ENCODE data around the gene CLSTN3. TPM values are rescaled to one million over a fixed set of nuclear protein-coding genes. Genes with fewer than 3 reads are reported as not detected.
"Not testable (repeated sequence)": the region's sequence is repeated elsewhere in the genome, so short reads cannot be mapped to it uniquely, and the experiment has no call there.

Gene CLSTN3
- total RNA-seq, 1 experiment from 2014 or later = 10.6 TPM

DNA sequence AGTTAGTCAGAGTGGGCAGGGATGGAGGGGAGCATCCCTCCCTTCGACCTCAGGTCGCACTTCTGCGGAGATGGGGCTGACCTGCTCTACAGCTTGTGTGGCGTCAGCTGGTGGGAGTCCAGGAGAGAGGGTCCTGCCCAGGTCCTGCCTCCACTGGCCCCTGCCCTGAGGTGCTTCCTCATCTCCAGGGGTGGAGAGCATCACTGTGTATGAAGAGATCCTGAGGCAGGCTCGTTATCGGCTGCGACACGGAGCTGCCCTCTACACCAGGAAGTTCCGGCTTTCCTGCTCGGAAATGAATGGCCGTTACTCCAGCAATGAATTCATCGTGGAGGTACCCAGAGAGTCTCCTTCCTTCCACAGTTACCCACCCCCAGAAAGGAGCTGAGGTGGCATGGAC lies 20.2 kb downstream of the CLSTN3 start:
- no peak for DNase-seq (ENCODE audit: low read depth)

GRCh38 chr12:7150841-7151240 lies 20.7 kb downstream of the CLSTN3 start:
- no peak for DNase-seq (ENCODE audit: low read depth)

GRCh38 chr12:7151532-7151931 lies 21.4 kb downstream of the CLSTN3 start:
- no peak for DNase-seq (ENCODE audit: low read depth)

DNA sequence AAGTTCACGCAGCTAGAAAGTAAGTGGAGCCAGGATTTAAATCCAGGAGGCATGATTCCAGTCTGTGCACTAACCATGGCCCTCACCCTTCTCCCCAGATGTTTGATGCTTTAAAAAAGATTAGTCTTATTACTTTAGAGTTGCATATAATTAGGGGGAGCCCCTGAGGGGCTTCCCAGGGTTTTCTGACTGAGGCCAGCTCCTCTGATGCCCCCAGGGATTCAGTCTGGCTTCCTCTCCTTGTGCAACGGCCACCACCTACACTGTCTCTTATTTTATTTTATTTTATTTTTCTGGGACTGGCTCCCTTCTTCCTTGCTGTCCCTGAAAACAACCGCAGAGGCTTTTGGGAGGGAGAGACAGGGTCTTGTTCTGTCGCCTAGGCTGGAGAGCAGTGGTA lies 22.6 kb downstream of the CLSTN3 start:
- no peak for DNase-seq (ENCODE audit: low read depth)

DNA sequence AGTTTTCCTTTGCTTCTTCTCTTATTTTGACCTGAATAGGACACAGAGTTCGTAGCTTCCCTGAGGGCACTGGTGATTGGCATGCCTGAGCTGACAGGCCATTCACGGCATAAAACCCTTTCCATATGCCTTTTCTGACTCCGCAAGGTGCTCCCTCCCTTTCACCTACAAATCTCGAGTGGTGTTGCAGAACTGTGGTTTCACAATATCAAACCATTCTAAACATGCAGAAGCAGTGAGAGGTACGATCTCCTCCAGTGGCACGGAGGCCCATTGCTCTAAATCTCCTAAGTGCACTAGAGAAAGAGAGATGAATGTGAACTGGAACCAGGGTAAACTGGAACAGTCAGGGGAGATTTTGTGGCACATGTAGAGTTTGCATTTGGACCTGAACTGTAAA lies 23.9 kb downstream of the CLSTN3 start:
- no peak for DNase-seq (ENCODE audit: low read depth)

GRCh38 chr12:7154901-7155470 lies 24.8 kb downstream of the CLSTN3 start:
- DNase-seq (ENCODE audit: low read depth) = no peak

GRCh38 chr12:7155471-7156034 lies 25.4 kb downstream of the CLSTN3 start:
- no peak for DNase-seq (ENCODE audit: low read depth)

- no peak for DNase-seq (ENCODE audit: low read depth)
These were observed 26.4 kb downstream of the CLSTN3 start for GRCh38 chr12:7156259-7157197.

- DNase-seq (ENCODE audit: low read depth) = no peak
These were observed 27.2 kb downstream of the CLSTN3 start for GRCh38 chr12:7157391-7157790.

DNA sequence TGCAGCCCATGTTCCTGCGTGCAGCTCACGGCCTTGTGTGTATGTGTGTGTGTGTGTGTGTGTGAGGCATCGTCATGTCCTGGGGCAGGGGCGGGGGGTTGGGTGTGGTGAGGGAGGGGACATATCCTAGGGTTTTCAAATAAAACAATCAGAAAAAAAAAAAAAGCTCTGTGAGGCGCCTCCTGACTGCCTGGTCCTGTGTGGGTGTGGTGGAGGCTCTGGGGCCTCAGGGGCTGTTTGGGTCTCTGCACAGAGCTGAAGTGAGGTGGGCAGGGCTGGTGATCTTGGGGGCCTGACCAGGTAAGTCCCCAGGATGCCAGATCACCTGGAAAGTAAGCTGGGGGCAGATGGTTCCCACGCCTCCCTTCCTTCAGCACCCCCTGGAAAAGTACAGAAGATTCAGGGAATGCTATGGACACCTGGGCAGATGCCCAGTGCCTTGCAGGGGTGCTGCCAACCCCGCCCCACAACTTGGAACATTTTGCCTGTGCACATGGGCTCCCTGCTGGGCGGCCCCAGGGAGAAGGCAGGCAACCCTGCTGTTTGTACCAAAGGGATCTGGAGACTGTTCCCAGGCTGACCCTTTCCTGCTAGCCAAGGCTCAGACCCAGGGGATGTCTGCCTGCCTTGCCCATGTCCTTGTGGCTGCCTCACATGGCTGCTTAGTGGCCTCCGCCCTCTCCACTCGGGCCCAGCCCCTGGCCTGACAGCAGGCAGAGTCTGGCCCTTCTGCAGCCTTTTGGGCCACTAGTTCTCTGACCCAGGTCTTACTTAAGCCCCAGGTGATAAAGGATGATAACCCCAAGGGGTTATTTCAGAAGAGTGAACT lies 28.8 kb downstream of the CLSTN3 start:
- no peak for DNase-seq (ENCODE audit: low read depth)

DNA sequence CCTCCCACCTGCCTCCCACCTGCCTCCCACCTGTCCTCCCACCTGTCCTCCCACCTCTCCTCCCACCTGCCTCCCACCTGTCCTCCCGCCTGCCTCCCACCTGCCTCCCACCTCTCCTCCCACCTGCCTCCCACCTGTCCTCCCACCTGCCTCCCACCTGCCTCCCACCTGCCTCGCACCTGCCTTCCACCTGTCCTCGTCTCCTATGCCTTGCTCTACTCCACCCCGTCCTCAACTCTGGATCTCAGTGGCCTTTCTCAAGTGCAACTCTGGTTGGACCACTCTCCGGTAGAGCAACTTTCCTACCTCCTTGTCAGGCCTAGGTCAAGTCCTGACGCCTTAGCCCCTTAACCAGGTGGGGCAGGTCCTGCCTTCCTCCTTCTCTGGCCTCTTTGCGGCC lies 30.0 kb downstream of the CLSTN3 start:
- no peak for DNase-seq (ENCODE audit: low read depth)

DNA sequence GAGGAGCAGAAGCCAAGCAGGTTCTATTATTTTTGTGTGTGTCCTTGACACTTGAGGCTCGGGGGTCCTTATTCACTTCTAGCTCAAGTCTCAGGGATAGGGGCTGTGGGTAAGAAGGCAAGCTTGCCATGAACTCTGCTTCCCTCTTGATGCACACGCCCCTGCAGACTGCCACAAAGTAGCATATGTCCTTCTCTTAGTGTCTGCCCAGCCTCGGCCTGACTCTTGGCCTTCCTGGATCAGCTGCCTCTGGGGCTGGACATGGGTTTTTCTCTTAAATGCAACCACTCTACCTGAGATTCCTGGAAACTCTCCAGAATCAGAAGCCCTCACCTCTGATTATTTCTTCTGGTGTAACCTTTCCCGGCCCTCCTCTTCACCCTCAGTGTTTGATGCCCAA lies 31.2 kb downstream of the CLSTN3 start:
- no peak for DNase-seq (ENCODE audit: low read depth)

DNA sequence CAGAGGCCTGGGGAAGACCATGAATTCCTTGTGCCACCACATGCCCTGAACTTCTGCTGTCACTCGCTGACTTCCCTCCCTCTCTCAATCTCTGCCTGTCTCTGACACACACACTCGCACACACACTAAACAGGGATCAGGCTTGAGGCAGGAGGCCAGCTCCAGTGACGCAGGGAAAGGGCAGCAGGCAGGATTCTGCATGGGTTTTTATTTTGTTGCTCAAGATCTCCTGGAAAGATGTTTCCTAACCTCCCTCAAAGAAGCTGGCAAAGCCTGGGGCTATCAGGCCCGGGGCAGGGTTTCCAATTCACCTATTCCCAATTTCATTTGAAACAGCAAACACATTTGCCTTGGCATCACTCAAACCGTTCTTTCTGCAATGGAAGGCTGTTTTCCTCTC lies 31.6 kb downstream of the CLSTN3 start:
- no peak for DNase-seq (ENCODE audit: low read depth)

GRCh38 chr12:7162691-7163114 lies 32.5 kb downstream of the CLSTN3 start:
- no peak for DNase-seq (ENCODE audit: low read depth)

DNA sequence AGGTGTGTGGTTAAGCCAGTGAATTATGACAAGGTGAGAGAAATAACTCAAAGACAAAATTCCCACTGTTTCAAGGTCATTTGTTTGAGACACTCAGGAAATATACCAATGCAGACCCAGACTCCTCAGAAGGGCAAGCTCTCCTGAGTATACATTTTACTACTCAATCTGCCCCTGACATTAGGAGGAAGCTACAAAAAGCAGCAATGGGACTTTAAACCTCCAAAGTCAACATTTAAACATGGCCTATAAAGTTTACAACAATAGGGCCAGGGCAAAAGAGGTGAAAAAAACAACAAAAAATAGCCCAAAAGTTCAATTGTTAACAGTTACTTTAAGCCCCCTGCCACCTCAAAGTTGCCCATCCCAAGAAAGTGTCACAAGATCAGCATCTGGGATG lies 39.8 kb downstream of the CLSTN3 start:
- no peak for DNase-seq (ENCODE audit: low read depth)

DNA sequence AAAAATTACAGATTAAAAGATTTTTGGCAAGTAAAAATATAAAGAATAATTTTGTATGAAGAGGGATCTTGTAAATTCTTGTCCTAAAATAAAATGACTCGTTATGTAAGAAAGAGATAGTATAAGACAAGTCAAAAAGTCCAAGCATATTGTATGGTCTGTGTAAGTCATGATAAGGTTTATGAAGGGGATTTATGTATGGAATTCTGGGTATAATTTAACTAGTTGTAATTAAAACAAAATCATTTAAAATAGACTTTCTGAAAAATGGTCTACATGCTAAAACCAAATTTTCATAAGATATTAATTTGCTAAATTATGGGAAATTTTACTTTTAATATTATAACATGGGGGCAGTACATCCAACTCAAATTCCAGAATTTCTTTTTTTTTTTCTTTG lies 41.7 kb downstream of the CLSTN3 start:
- no peak for DNase-seq (ENCODE audit: low read depth)

- no peak for DNase-seq (ENCODE audit: low read depth)
These were observed 45.3 kb downstream of the CLSTN3 start for GRCh38 chr12:7175493-7175892.

- DNase-seq (ENCODE audit: low read depth) = no peak
These were observed 46.4 kb downstream of the CLSTN3 start for GRCh38 chr12:7176595-7176994.

GRCh38 chr12:7178481-7178880 lies 48.3 kb downstream of the CLSTN3 start:
- DNase-seq (ENCODE audit: low read depth) = no peak

DNA sequence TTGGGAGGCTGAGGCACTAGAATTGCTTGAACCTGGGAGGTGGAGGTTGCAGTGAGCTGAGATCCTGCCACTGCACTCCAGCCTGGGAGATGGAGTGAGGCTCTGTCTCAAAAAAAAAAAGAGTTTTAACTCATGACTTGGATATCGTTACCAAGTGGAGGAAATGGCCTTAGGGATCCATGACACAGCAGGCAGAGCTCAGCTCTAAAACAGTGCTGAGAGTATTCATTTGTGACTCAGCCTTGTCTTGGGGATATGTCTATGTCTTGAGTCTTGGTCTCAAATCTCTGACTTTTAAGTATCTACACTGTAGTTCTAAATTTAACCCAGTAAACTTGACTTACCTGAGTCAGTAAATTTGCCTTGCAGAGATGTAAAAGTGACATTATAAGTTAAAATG lies 50.5 kb downstream of the CLSTN3 start:
- DNase-seq (ENCODE audit: low read depth) = no peak

- not testable (repeated sequence) for DNase-seq (ENCODE audit: low read depth)
These were observed 55.9 kb downstream of the CLSTN3 start for GRCh38 chr12:7186058-7186457.
